ENCODE measurements around the gene PODN.

GRCh38 chr1:53133261-53134041, 71.4 kb downstream of the PODN start:
- TF ChIP-seq CTCF (IDR thresholded peaks at IDR 0.05; ENCODE audit: extremely low read depth in 1 of 2, insufficient read depth in 1 of 2, low read depth in 1 of 2, low read length in 2 of 2) (no peak), MYC (IDR thresholded peaks at IDR 0.05; ENCODE audit: low read depth, low read length) (no peak), MAX (IDR thresholded peaks at IDR 0.05; ENCODE audit: insufficient read depth, insufficient read length) (no peak)
